ENCODE results near the gene LRRC36. TPM values are rescaled to one million over a fixed set of nuclear protein-coding genes. Genes with fewer than 3 reads are reported as not detected.

Gene LRRC36
- total and polyA plus RNA-seq, 12 donors: 0.26 to 0.88 (median 0.42) TPM; not detected in 9

GRCh38 chr16:67393111-67393787, 66.6 kb downstream of the LRRC36 start, which contains the start of gene TPPP3:
Gene TPPP3 (minus strand): TSS chr16:67393498. CDS start chr16:67391111, 2,387 bp downstream.
- intact Hi-C loops (cut with DNase I): loop anchor here in 4 of 10 donors (5.0 to 10.0 kb wide), 4 partner anchors 108 to 128 kb away; partner anchors contain the start of gene PLEKHG4 (in 2 of the 4)
- H3K27ac ChIP-seq: peak within 1 kb of the TSS; percentile 5 to 88 (median 72)
- H3K4me1 ChIP-seq: peaks cover 27 to 80% (median 47%) of the 10 kb centered on the region in 9 donors

DNA sequence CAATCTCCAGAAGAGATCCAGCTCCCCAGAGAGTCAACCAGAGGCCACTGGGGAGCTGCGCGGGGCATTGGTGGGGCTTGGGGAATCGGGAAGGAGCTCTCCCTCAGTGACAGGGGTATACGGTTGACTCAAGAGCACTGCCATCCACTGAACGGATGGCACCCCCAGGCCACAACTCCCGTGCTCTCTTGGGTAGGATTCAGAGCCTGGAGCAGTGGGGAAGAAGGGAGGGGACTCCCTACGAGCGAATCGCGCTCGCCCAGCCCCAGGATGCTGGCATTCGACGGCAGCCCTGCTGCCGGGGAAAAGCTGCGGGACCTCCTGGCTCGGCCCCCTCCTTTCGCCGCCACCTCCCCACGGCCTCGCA, 67.2 kb downstream of the LRRC36 start:
- intact Hi-C loops (cut with DNase I): loop anchor here in 4 of 10 donors (5.0 to 10.0 kb wide), 4 partner anchors 109 to 129 kb away; partner anchors contain the start of gene PLEKHG4 (in 2 of the 4)
- peak in 1 of 8 donors; percentile 1 for ATAC-seq
- 9 to 11% methylated on average over 20 of the region's 20 CpGs for WGBS, 2 donors
- Histone ChIP-seq H3K27ac (peak overlapping the region; percentile 5 to 88 (median 72)), H3K9me3 (no peaks in the 10 kb centered on the region), H3K27me3 (peaks cover 0 to 45% (median 9%) of the 10 kb centered on the region in 7 donors), H3K36me3 (no peaks in the 10 kb centered on the region), H3K4me1 (peaks cover 27 to 80% (median 48%) of the 10 kb centered on the region in 9 donors), H3K4me3 (peak overlapping the region; percentile 10 to 62 (median 48))
- DNase-seq: no peak
- no peak for TF ChIP-seq CTCF (IDR thresholded peaks at IDR 0.05)

More at GRCh38 chr16:67393111-67393787, 66.6 kb downstream of the LRRC36 start, which contains the start of gene TPPP3:
- Histone ChIP-seq H3K4me3 (peak within 1 kb of the TSS; percentile 21 to 62 (median 48)), H3K36me3 (no peaks in the 10 kb centered on the region), H3K9me3 (no peaks in the 10 kb centered on the region), H3K27me3 (peaks cover 0 to 45% (median 9%) of the 10 kb centered on the region in 7 donors)
- DNase-seq (peak; percentile 95), ATAC-seq (peak; percentile 80 to 89 (median 82))
- TF ChIP-seq CTCF (IDR thresholded peaks at IDR 0.05): peak; percentile 53 to 88 (median 74)
- 1 to 3% methylated on average over 47 to 56 of the region's 56 CpGs for WGBS, 2 donors

- peaks cover 27 to 83% (median 54%) of the 10 kb centered on the region in 9 donors for H3K4me1 ChIP-seq
- peak overlapping the region; percentile 5 to 88 (median 72) for H3K27ac ChIP-seq
- peak overlapping the region in 9 of 10 donors; percentile 33 to 62 (median 48) for H3K4me3 ChIP-seq
- peaks cover 0 to 51% (median 9%) of the 10 kb centered on the region in 7 donors for H3K27me3 ChIP-seq
- intact Hi-C loops (cut with DNase I): loop anchor here in 5 of 10 donors (5.0 to 10.0 kb wide), 5 partner anchors 110 to 132 kb away; partner anchors contain the start of gene PLEKHG4 (in 2 of the 5)
- TF ChIP-seq CTCF (IDR thresholded peaks at IDR 0.05): no peak
- no peaks in the 10 kb centered on the region for H3K9me3 ChIP-seq
- DNase-seq (peak in 1 of 2 donors; percentile 35), ATAC-seq (no peak)
- 27 to 35% methylated on average over 88 of the region's 88 CpGs for WGBS, 2 donors
- H3K36me3 ChIP-seq: no peaks in the 10 kb centered on the region
These were observed 67.8 kb downstream of the LRRC36 start for GRCh38 chr16:67394155-67395104.

Data from heart right ventricle (tissue), 16 donors.